ENCODE results near the gene HOOK2.
A peak's percentile ranks its signal among the peaks of the same experiment; 100 is the strongest.

HOOK2 gene

GRCh38 chr19:12789904-12790619 is 14.7 kb upstream of the HOOK2 start:
- TF ChIP-seq CTCF (conservative IDR thresholded peaks at IDR 0.05; ENCODE audit: low read depth, low read length), result no peak
- H4K20me1 ChIP-seq (ENCODE audit: insufficient read depth), result no peaks in the 10 kb centered on the region
- no peak overlapping the region for H3K4me3 ChIP-seq (IDR thresholded peaks at IDR 0.05; ENCODE audit: insufficient read depth, low read depth, low read length)
- peaks cover 20% of the 10 kb centered on the region for H3K79me2 ChIP-seq (ENCODE audit: insufficient read depth, low read depth)
- H2AFZ ChIP-seq (ENCODE audit: low read depth), result peak overlapping the region; percentile 44; the same call in 1 of the 2 replicates
- H3K27ac ChIP-seq, result peak overlapping the region; percentile 93
- H3K4me1 ChIP-seq (ENCODE audit: low read depth, poor library complexity, severe bottlenecking), result peaks cover 54% of the 10 kb centered on the region
- H3K4me2 ChIP-seq, result peak overlapping the region; percentile 97
- H3K36me3 ChIP-seq (ENCODE audit: insufficient read depth), result no peaks in the 10 kb centered on the region
- no peaks in the 10 kb centered on the region for H3K27me3 ChIP-seq (ENCODE audit: insufficient read depth, low read depth)
- H3K9ac ChIP-seq, result peak overlapping the region; percentile 76; the same call in 1 of the 2 replicates

GRCh38 chr19:12789098-12789903 is 13.9 kb upstream of the HOOK2 start:
- H3K27ac ChIP-seq, result peak overlapping the region; percentile 93

GRCh38 chr19:12788682-12789097 is 13.3 kb upstream of the HOOK2 start:
- no peak overlapping the region for H3K4me3 ChIP-seq (IDR thresholded peaks at IDR 0.05; ENCODE audit: insufficient read depth, low read depth, low read length)

More at GRCh38 chr19:12789098-12789903, 13.9 kb upstream of the HOOK2 start:
- H3K4me3 ChIP-seq (IDR thresholded peaks at IDR 0.05; ENCODE audit: insufficient read depth, low read depth, low read length), result no peak overlapping the region
- H3K36me3 ChIP-seq (ENCODE audit: insufficient read depth), result no peaks in the 10 kb centered on the region
- H3K9ac ChIP-seq, result peak overlapping the region; percentile 68
- H3K79me2 ChIP-seq (ENCODE audit: insufficient read depth, low read depth), result peaks cover 20% of the 10 kb centered on the region
- peaks cover 51% of the 10 kb centered on the region for H3K4me1 ChIP-seq (ENCODE audit: low read depth, poor library complexity, severe bottlenecking)
- H4K20me1 ChIP-seq (ENCODE audit: insufficient read depth), result no peaks in the 10 kb centered on the region
- H2AFZ ChIP-seq (ENCODE audit: low read depth), result peak overlapping the region; percentile 14; the same call in 1 of the 2 replicates
- TF ChIP-seq CTCF (conservative IDR thresholded peaks at IDR 0.05; ENCODE audit: low read depth, low read length), result no peak; the same call in 1 of the 2 replicates
- H3K4me2 ChIP-seq, result peak overlapping the region; percentile 91
- H3K27me3 ChIP-seq (ENCODE audit: insufficient read depth, low read depth), result no peaks in the 10 kb centered on the region

More at GRCh38 chr19:12788682-12789097, 13.3 kb upstream of the HOOK2 start:
- peak overlapping the region; percentile 93 for H3K27ac ChIP-seq
- no peaks in the 10 kb centered on the region for H3K36me3 ChIP-seq (ENCODE audit: insufficient read depth)
- H3K79me2 ChIP-seq (ENCODE audit: insufficient read depth, low read depth), result peaks cover 20% of the 10 kb centered on the region
- H2AFZ ChIP-seq (ENCODE audit: low read depth), result peak overlapping the region; percentile 14; the same call in 1 of the 2 replicates
- H3K4me1 ChIP-seq (ENCODE audit: low read depth, poor library complexity, severe bottlenecking), result peaks cover 47% of the 10 kb centered on the region
- no peaks in the 10 kb centered on the region for H3K27me3 ChIP-seq (ENCODE audit: insufficient read depth, low read depth)
- no peaks in the 10 kb centered on the region for H4K20me1 ChIP-seq (ENCODE audit: insufficient read depth)
- TF ChIP-seq CTCF (conservative IDR thresholded peaks at IDR 0.05; ENCODE audit: low read depth, low read length), result no peak; the same call in 1 of the 2 replicates
- peak overlapping the region; percentile 68 for H3K9ac ChIP-seq
- H3K4me2 ChIP-seq, result peak overlapping the region; percentile 91
